GM21360 (cell line): Measurements from ENCODE around the gene PITX3.

Experiments used
- ATAC-seq: cut with Tn5 transposase; IDR thresholded peaks from one replicate; pipeline ENCODE4 v1.9.1; 2021; ENCODE audit warnings: mild to moderate bottlenecking, moderate library complexity; ENCODE audit not compliant: unreplicated experiment

PITX3 gene

GRCh38 chr10:102185811-102186527 lies 55.3 kb downstream of the PITX3 start:
- ATAC-seq = no peak

- ATAC-seq = no peak
Measured at GRCh38 chr10:102185272-102185671, 56.0 kb downstream of the PITX3 start.

GRCh38 chr10:102184606-102185005 lies 56.7 kb downstream of the PITX3 start:
- ATAC-seq = no peak
